H1 (cell line): ENCODE measurements around the gene KIF25. TPM values are rescaled to one million over a fixed set of nuclear protein-coding genes. Genes with fewer than 3 reads are reported as not detected.

Experiments
- CTCF ChIA-PET: fragments of 300-600 bp; sonication (Branson Sonifier 250); formaldehyde crosslinking; loops from one replicate; lab custom pipeline; 2021; ENCODE audit not compliant: partially characterized antibody; lab: Charles Lee
- POLR2A ChIA-PET: fragments of 300-600 bp; sonication (Branson Sonifier 250); formaldehyde crosslinking; loops from one replicate; lab custom pipeline; 2021; ENCODE audit warnings: inconsistent platforms; ENCODE audit not compliant: partially characterized antibody; lab: Charles Lee
- DNase-seq, 2 experiments: peaks; one replicate each; pipeline versions ENCODE4 v3.0.0 to v3.0.0-alpha.2; 2010 to 2022; ENCODE audit warnings: low spot score in 2 of 2, low read depth in 1 of 2, mixed read lengths in 1 of 2
- FAIRE-seq: peaks from 2 replicates; lab custom pipeline; 2011; peaks lifted over from hg19 to GRCh38; lab: Jason Lieb, UNC
- H2AFZ ChIP-seq: 2 replicates; pipeline ENCODE4 v1.8.1; 2012; ENCODE audit warnings: low read length, inconsistent platforms
- H2AK5ac ChIP-seq: 2 replicates; pipeline ENCODE4 v1.6.1; 2013; ENCODE audit warnings: low read depth, low read length
- H2BK120ac ChIP-seq: replicated peaks from 2 replicates; pipeline ENCODE3; 2013; ENCODE audit warnings: low read depth, low read length, inconsistent platforms
- H2BK12ac ChIP-seq: 2 replicates; pipeline ENCODE4 v1.6.1; 2013; ENCODE audit warnings: low read depth, low read length
- H2BK15ac ChIP-seq: 2 replicates; pipeline ENCODE4 v1.6.1; 2013; ENCODE audit warnings: low read length
- H2BK20ac ChIP-seq: 2 replicates; pipeline ENCODE4 v1.6.1; 2013; ENCODE audit warnings: low read length
- H2BK5ac ChIP-seq: 2 replicates; pipeline ENCODE4 v1.6.1; 2013; ENCODE audit warnings: low read depth, low read length
- H3K14ac ChIP-seq: 2 replicates; pipeline ENCODE4 v1.6.1; 2013; ENCODE audit warnings: inconsistent platforms; ENCODE audit not compliant: insufficient read length
- H3K18ac ChIP-seq: 2 replicates; pipeline ENCODE4 v1.6.1; 2013; ENCODE audit warnings: low read length; ENCODE audit errors: extremely low read depth
- H3K23ac ChIP-seq: 2 replicates; pipeline ENCODE4 v1.6.1; 2013; ENCODE audit warnings: inconsistent platforms; ENCODE audit not compliant: insufficient read length
- H3K23me2 ChIP-seq: 2 replicates; pipeline ENCODE4 v1.6.1; 2013; ENCODE audit warnings: low read depth, low read length
- H3K27ac ChIP-seq: 2 replicates; pipeline ENCODE4 v1.6.1; 2011; ENCODE audit warnings: low read depth, low read length, inconsistent platforms
- H3K27me3 ChIP-seq, 4 experiments: replicated peaks in 1 of 4; 1 replicate in 1 of 4; 2 replicates in 3 of 4; pipeline versions ENCODE4 v1.6.1 to v1.8.1; 2011 to 2013; ENCODE audit warnings: low read length in 3 of 4, mild to moderate bottlenecking in 3 of 4, inconsistent platforms in 2 of 4, mixed read lengths in 2 of 4, moderate library complexity in 1 of 4; ENCODE audit not compliant: control insufficient read depth in 3 of 4, insufficient read depth in 3 of 4; ENCODE audit errors: extremely low read depth in 1 of 4
- H3K36me3 ChIP-seq, 4 experiments: 2 replicates each; pipeline versions ENCODE4 v1.6.1 to v1.8.1; 2011 to 2013; ENCODE audit warnings: mild to moderate bottlenecking in 4 of 4, low read length in 3 of 4, moderate library complexity in 2 of 4, control low read depth in 1 of 4, inconsistent platforms in 1 of 4; ENCODE audit not compliant: insufficient read depth in 4 of 4, control insufficient read depth in 2 of 4
- H3K4ac ChIP-seq: replicated peaks from 2 replicates; pipeline ENCODE3; 2013; ENCODE audit warnings: low read length, low read depth, mixed read lengths, inconsistent platforms; ENCODE audit not compliant: insufficient read length
- H3K4me1 ChIP-seq, 4 experiments: replicated peaks in 1 of 4; 1 replicate in 1 of 4; 2 replicates in 3 of 4; pipeline versions ENCODE4 v1.6.1 to v1.8.1; 2011 to 2013; ENCODE audit warnings: low read length in 3 of 4, inconsistent platforms in 2 of 4, mixed read lengths in 1 of 4; ENCODE audit not compliant: insufficient read depth in 4 of 4, control insufficient read depth in 3 of 4
- H3K4me2 ChIP-seq, 2 experiments: 2 replicates each; pipeline versions ENCODE4 v1.6.1 to v1.8.1; 2011 to 2013; ENCODE audit warnings: low read depth in 2 of 2, low read length in 2 of 2, control low read depth in 1 of 2, inconsistent platforms in 1 of 2, mild to moderate bottlenecking in 1 of 2; ENCODE audit not compliant: insufficient read depth in 1 of 2
- H3K4me3 ChIP-seq, 4 experiments: fragments of 200-600, 300-600 bp in 1 of 4; sonication (generic), shearing (Covaris generic), sonication (Bioruptor Twin) in 1 of 4; 2 replicates each; pipeline versions ENCODE4 v1.5.1 to v1.8.1; 2011 to 2016; ENCODE audit warnings: low read length in 4 of 4, low read depth in 3 of 4, control low read depth in 2 of 4, inconsistent platforms in 2 of 4, mild to moderate bottlenecking in 2 of 4, mixed read lengths in 1 of 4, moderate library complexity in 1 of 4; ENCODE audit not compliant: insufficient read depth in 2 of 4; ENCODE audit errors: extremely low read depth in 1 of 4
- H3K56ac ChIP-seq: replicated peaks from 2 replicates; pipeline ENCODE3; 2013; ENCODE audit warnings: low read depth, mild to moderate bottlenecking, mixed read lengths, low read length, inconsistent platforms; ENCODE audit not compliant: insufficient read length
- H3K79me1 ChIP-seq: 2 replicates; pipeline ENCODE4 v1.6.1; 2013; ENCODE audit warnings: low read depth, low read length, control low read depth
- H3K79me2 ChIP-seq, 2 experiments: 2 replicates each; pipeline versions ENCODE4 v1.6.1 to v1.8.1; 2012 to 2013; ENCODE audit warnings: low read length in 2 of 2, mild to moderate bottlenecking in 2 of 2, inconsistent platforms in 1 of 2; ENCODE audit not compliant: insufficient read depth in 2 of 2, control insufficient read depth in 1 of 2
- H3K9ac ChIP-seq, 4 experiments: replicated peaks in 1 of 4; 1 replicate in 1 of 4; 2 replicates in 3 of 4; pipeline versions ENCODE4 v1.6.1 to v1.8.1; 2011 to 2013; ENCODE audit warnings: low read depth in 3 of 4, low read length in 3 of 4, control low read depth in 2 of 4, mild to moderate bottlenecking in 2 of 4, moderate library complexity in 2 of 4, inconsistent platforms in 1 of 4; ENCODE audit errors: extremely low read depth in 1 of 4
- H3K9me3 ChIP-seq, 2 experiments: 2 replicates each; pipeline versions ENCODE4 v1.6.1 to v1.8.1; 2012 to 2013; ENCODE audit warnings: mild to moderate bottlenecking in 2 of 2, moderate library complexity in 2 of 2, control low read depth in 1 of 2, inconsistent platforms in 1 of 2, low read depth in 1 of 2, low read length in 1 of 2, mixed read lengths in 1 of 2; ENCODE audit not compliant: insufficient read depth in 2 of 2
- H4K20me1 ChIP-seq, 2 experiments: replicated peaks in 1 of 2; 2 replicates each; pipeline versions ENCODE3 to v1.8.1; 2011 to 2013; ENCODE audit warnings: inconsistent platforms in 2 of 2, low read length in 2 of 2, mild to moderate bottlenecking in 1 of 2; ENCODE audit not compliant: insufficient read depth in 2 of 2, control insufficient read depth in 1 of 2
- H4K5ac ChIP-seq: 2 replicates; pipeline ENCODE4 v1.6.1; 2013; ENCODE audit warnings: low read length, low read depth, mixed read lengths, inconsistent platforms; ENCODE audit not compliant: insufficient read length
- H4K8ac ChIP-seq: 2 replicates; pipeline ENCODE4 v1.8.0; 2013; ENCODE audit warnings: mild to moderate bottlenecking, moderate library complexity, low read length, inconsistent platforms; ENCODE audit not compliant: insufficient read depth; ENCODE audit errors: extremely low read depth
- H4K91ac ChIP-seq: replicated peaks from 2 replicates; pipeline ENCODE3; 2013; ENCODE audit warnings: low read length, mixed read lengths, inconsistent platforms; ENCODE audit not compliant: insufficient read length
- RAD21 ChIP-seq, 2 experiments: IDR thresholded peaks in 1 of 2; conservative IDR thresholded peaks in 1 of 2; 2 replicates each; pipeline ENCODE4 v1.6.1; 2011; ENCODE audit warnings: low read depth in 2 of 2, low read length in 2 of 2, improper control_type of control experiment in 1 of 2, inconsistent platforms in 1 of 2, mild to moderate bottlenecking in 1 of 2, moderate library complexity in 1 of 2
- SP4 ChIP-seq: IDR thresholded peaks from 2 replicates; pipeline ENCODE4 v1.6.1; 2012; ENCODE audit warnings: low read length, inconsistent platforms
- TAF7 ChIP-seq: optimal IDR thresholded peaks from 2 replicates; pipeline ENCODE3; 2011; ENCODE audit warnings: low read depth, mild to moderate bottlenecking, inconsistent platforms, low read length, moderate library complexity, borderline replicate concordance
- WGBS, 2 experiments: shearing (Covaris generic) in 1 of 2; methylation state at CpG; one replicate each; pipeline versions ENCODE4 v1.1.6 to v1.1.7; 2013 to 2015; ENCODE audit warnings: low lambda C conversion rate in 2 of 2, mixed read lengths in 2 of 2, inconsistent platforms in 1 of 2, low coverage in 1 of 2, missing lambda C conversion rate in 1 of 2; ENCODE audit not compliant: insufficient replicate concordance in 2 of 2, insufficient coverage in 1 of 2, insufficient read length in 1 of 2; ENCODE audit errors: extremely low coverage in 1 of 2, missing lambda C conversion rate in 1 of 2; 5-methylcytosine and 5-hydroxymethylcytosine counted together
- polyA plus RNA-seq, 7 experiments: library from polyadenylated mRNA; depleted of rRNA in 3 of 7; stranded (reverse) in 5 of 7; unstranded in 2 of 7; fragments of >200 nt in 5 of 7; fragments of 200-250 nt in 2 of 7; gene quantifications; 1 replicate in 5 of 7; 2 replicates in 1 of 7; 4 replicates in 1 of 7; pipeline versions ENCODE4 v1.2.1 to v1.2.3, GENCODE V29; 2011 to 2013; ENCODE audit warnings: missing spikeins in 2 of 7, mixed read lengths in 2 of 7
- total RNA-seq: library from RNA; stranded (reverse); fragmentation: NEBNext Ultra II Directional; extraction: Animal tissue kit (Norgen Biotek cat#: 25700); gene quantifications from 2 replicates; pipeline ENCODE4 v1.2.1, GENCODE V29; 2021

The KIF25 gene
- total and polyA plus RNA-seq, 2 of the 8 experiments (the other 6 are each of a cell fraction or from before 2014, with no cell fraction given): 1.5 to 2.0 TPM

DNA sequence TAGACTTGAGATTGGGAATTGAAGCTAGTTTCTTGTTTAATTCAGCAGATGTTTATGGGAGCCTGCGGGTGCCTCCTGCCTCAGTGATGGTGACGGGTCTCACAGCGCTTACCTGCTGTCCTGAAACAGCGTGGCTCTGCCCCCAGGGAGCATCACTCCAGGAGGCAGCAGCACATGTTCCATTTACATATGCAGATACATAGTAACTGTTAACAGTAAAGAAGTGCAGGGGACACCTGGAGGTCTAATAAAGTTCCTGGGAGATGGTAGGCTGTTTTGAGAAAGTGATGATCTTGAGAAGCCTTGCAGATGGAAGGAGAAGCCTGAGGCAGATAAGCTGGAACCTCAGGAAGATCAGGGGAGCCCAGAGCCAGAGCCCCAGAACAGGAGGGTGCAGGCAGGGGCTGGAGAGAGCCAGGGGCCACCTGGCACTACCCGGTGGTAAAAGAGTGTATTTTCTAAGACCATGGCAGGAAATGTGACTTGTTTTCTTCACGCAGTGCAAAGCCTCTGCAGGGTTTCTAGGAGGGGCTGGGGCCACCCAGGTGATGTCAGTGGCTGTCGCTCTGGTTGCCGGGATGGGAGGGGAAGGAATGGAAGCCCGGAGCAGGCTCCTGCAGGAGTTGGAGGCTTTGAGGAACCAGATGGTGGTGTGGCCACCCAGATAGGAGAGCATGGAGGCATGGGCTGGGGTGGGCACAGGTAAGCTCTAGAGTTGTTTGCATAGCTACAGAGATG is 24.2 kb upstream of the KIF25 start:
- Histone ChIP-seq H4K8ac (no peak overlapping the region), H3K23ac (no peak overlapping the region), H3K4me1 (peaks cover 0 to 10% (median 6%) of the 10 kb centered on the region in 4 experiments; a peak in 5 of 7 replicates), H3K9ac (no peak overlapping the region), H2BK12ac (no peak overlapping the region), H3K23me2 (no peaks in the 10 kb centered on the region), H3K9me3 (peaks cover 0 to 6% of the 10 kb centered on the region in 2 experiments; a peak in 1 of 4 replicates), H4K91ac (no peak overlapping the region), H3K27me3 (no peaks in the 10 kb centered on the region), H4K20me1 (peaks cover 2% of the 10 kb centered on the region in 2 experiments), H2AK5ac (no peak overlapping the region), H3K14ac (no peak overlapping the region), H2BK20ac (no peak overlapping the region), H2BK120ac (no peak overlapping the region), H2BK15ac (no peak overlapping the region), H3K4me2 (peak overlapping the region in 1 of 2 experiments; percentile 27; a peak in 1 of 4 replicates), H2AFZ (no peak overlapping the region), H2BK5ac (no peak overlapping the region), H3K79me2 (no peaks in the 10 kb centered on the region), H3K36me3 (peaks cover 4 to 27% (median 15%) of the 10 kb centered on the region in 4 experiments; a peak in 6 of 8 replicates), H3K56ac (no peak overlapping the region), H3K79me1 (no peaks in the 10 kb centered on the region), H3K18ac (no peak overlapping the region), H3K4ac (no peak overlapping the region), H3K4me3 (no peak overlapping the region), H3K27ac (no peak overlapping the region), H4K5ac (no peak overlapping the region)
- ChIA-PET CTCF (interaction anchor here (1.3 to 1.4 kb wide), 2 partner anchors 87 to 296 kb away, joined by 3 to 5 read pairs; no protein-coding TSS in a partner anchor), POLR2A (no interaction called here)
- WGBS, 2 experiments: 78% methylated on average over 9 of the region's 9 CpGs; no CpG with 5 or more reads in 1 of the 2 experiments
- FAIRE-seq (no peak), DNase-seq (no peak)
- TF ChIP-seq SP4 (no peak), TAF7 (no peak), RAD21 (IDR thresholded peaks at IDR 0.05 in 1 of 2, conservative IDR thresholded peaks at IDR 0.05 in 1 of 2; ENCODE audit: low read depth in 2 of 2, low read length in 2 of 2) (peak in 1 of 2 experiments; percentile 9; a peak in 1 of 4 replicates)
